Loucy (cell line): ENCODE data around the gene SIRPB2.

Experiments used
- EZH2phosphoT487 ChIP-seq: fragments of 200-600 bp; IDR thresholded peaks from 2 replicates; pipeline ENCODE4 v1.6.1; 2018; ENCODE audit warnings: antibody characterized with exemption, mild to moderate bottlenecking, moderate library complexity, borderline replicate concordance
- TF ChIP-seq, protein P1 (sequence below): fragments of 200-600 bp; sonication (generic); conservative IDR thresholded peaks from 2 replicates; pipeline ENCODE4 v1.5.1; 2014; ENCODE audit warnings: mild to moderate bottlenecking, antibody characterized with exemption, low read length

GRCh38 chr20:1429143-1429728 lies 62.0 kb downstream of the SIRPB2 start:
- TF ChIP-seq, protein P1, sequence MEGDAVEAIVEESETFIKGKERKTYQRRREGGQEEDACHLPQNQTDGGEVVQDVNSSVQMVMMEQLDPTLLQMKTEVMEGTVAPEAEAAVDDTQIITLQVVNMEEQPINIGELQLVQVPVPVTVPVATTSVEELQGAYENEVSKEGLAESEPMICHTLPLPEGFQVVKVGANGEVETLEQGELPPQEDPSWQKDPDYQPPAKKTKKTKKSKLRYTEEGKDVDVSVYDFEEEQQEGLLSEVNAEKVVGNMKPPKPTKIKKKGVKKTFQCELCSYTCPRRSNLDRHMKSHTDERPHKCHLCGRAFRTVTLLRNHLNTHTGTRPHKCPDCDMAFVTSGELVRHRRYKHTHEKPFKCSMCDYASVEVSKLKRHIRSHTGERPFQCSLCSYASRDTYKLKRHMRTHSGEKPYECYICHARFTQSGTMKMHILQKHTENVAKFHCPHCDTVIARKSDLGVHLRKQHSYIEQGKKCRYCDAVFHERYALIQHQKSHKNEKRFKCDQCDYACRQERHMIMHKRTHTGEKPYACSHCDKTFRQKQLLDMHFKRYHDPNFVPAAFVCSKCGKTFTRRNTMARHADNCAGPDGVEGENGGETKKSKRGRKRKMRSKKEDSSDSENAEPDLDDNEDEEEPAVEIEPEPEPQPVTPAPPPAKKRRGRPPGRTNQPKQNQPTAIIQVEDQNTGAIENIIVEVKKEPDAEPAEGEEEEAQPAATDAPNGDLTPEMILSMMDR = no peak
- TF ChIP-seq EZH2phosphoT487 = no peak
